ENCODE results near the gene GFRAL.

Gene GFRAL

DNA sequence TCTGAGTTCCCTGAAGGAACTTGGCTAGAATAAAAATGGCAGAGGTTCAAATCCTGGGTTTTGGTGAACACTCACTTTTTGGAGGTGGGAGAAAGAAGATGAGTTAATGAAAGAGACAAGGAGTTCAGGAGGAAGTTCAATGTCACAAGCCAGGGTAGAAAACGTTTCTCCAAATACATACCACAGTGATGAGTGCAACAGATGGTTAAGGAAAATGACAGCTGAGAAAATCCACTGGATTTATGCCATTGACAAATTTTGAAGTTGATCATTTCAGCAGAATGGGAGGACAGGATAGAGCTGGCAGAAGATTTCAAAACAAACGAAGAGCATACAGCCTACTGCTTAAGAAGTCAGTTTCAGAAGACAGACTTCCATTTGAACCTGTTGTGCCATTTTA is 122.7 kb downstream of the GFRAL start:
- TF ChIP-seq GATA2 (IDR thresholded peaks at IDR 0.05; ENCODE audit: low read depth, low read length) (no peak), GATA3 (IDR thresholded peaks at IDR 0.05; ENCODE audit: low read depth, low read length) (no peak)

Data from SH-SY5Y (cell line).